Measurements from ENCODE around the gene CCDC116.

The CCDC116 gene

GRCh38 chr22:21682385-21683175 is 50.0 kb downstream of the CCDC116 start:
- DNase-seq: no peak

GRCh38 chr22:21683401-21683811 is 50.8 kb downstream of the CCDC116 start:
- no peak for DNase-seq

- DNase-seq: no peak
Measured at GRCh38 chr22:21684492-21685163, 52.1 kb downstream of the CCDC116 start.

DNA sequence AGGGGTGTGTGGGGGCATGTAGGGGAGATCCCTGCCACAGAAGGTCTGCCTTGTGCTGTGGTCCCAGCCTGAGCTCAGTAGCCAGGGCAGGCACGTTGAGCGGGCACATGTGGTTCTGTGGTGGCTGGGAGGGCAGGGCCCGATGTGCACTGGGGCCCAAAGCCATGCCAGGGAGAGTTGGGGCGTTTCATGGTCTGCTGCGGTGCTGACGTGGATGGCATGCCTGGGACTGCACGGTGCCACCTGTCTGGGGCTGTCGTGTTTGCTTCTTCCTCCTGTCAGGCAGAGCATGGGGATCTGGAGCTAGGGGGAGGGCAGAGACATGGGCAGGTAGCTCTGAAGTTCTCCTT is 52.6 kb downstream of the CCDC116 start:
- DNase-seq: no peak

- DNase-seq: no peak
Measured at GRCh38 chr22:21686193-21686608, 53.6 kb downstream of the CCDC116 start.
